ENCODE measurements around the gene PRR19. TPM values are rescaled to one million over a fixed set of nuclear protein-coding genes. Genes with fewer than 3 reads are reported as not detected.

The PRR19 gene
- total RNA-seq, 1 donor from 2014 or later = 0.20 TPM

GRCh38 chr19:42271045-42271419 is 30.9 kb upstream of the PRR19 start:
- no peak for DNase-seq

GRCh38 chr19:42271861-42272534 is 29.9 kb upstream of the PRR19 start:
- DNase-seq = no peak

DNA sequence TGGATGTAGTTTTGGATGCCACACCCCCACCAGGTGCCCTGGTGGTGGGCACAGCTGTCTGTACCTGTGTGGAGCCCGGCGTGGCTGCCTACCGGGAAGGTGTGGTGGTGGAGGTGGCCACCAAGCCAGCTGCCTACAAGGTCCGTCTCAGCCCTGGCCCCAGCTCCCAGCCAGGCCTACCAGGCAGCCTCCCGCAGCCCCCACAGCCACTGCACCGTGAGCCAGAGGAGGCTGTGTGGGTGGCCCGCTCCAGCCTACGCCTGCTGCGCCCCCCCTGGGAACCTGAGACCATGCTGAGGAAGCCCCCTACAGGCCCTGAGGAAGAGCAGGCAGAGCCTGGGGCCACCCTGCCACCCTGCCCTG is 29.4 kb upstream of the PRR19 start:
- DNase-seq = no peak

DNA sequence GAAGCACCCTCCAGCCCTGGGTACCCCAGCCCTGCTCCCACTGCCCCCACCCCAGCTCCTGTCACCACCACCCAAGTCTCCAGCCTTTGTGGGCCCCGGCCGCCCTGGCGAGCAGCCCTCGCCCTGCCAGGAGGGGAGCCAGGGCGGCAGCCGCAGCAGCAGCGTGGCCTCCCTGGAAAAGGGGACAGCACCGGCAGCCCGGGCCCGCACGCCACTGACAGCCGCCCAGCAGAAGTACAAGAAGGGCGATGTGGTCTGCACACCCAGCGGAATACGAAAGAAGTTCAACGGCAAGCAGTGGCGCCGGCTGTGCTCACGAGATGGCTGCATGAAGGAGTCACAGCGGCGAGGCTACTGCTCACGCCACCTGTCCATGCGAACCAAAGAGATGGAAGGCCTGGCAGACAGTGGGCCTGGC is 28.9 kb upstream of the PRR19 start:
- DNase-seq = no peak

DNA sequence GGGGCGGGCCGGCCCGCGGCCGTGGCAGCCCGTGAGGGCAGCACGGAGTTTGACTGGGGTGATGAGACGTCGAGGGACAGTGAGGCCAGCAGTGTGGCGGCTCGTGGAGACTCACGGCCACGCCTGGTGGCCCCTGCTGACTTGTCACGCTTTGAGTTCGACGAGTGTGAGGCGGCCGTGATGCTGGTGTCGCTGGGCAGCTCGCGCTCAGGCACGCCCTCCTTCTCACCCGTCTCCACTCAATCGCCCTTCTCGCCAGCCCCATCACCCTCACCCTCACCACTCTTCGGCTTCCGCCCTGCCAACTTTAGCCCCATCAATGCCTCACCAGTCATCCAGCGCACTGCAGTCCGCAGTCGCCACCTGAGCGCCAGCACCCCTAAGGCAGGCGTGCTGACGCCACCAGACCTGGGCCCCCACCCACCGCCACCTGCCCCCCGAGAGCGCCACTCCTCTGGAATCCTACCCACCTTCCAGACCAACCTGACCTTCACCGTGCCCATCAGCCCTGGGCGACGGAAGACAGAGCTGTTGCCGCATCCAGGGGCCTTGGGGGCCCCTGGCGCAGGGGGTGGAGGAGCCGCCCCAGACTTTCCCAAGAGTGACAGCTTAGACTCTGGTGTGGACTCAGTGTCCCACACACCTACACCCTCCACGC is 28.4 kb upstream of the PRR19 start:
- no peak for DNase-seq

GRCh38 chr19:42274065-42274682 is 27.8 kb upstream of the PRR19 start:
- DNase-seq = no peak

GRCh38 chr19:42275103-42275502 is 26.8 kb upstream of the PRR19 start:
- no peak for DNase-seq

DNA sequence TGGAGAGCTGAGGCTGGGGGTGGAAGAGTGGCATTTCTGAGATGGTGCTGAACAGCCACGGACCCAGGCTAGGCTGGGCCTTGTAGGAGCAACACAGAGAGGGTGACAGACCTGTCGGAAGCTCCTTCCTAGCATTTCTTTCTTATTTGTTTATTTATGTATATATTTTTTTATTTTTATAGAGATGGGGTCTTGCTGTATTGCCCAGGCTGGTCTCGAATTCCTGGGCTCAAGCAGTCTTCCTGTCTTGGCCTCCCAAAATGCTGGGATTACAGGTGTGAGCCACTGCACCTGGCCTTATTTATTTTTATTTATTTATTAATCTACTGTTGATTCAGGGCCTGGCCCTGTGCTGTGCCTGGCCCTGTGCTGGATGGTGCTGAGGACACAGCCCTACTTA is 26.4 kb upstream of the PRR19 start:
- no peak for DNase-seq

DNA sequence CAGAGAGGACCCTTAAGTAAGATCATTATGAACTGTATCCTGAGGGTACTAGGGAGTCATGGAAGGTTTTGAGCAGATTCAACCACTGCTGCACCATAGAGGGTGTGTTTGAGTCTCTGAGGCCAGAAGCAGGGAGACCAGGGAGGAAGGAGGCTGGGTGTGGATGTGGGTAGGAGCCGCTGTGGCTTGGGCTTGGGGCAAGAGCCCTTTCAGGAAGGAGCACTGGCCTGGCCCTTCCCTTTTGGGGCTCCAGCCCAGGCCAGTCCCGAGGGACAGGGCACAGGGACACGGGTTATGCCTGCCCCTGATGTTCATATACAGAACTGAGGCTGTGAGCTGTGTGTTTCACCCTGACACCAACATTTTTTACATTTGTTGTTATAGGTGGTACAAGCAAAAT is 25.6 kb upstream of the PRR19 start:
- no peak for DNase-seq

- DNase-seq = no peak
Measured at GRCh38 chr19:42276821-42277220, 25.1 kb upstream of the PRR19 start.

DNA sequence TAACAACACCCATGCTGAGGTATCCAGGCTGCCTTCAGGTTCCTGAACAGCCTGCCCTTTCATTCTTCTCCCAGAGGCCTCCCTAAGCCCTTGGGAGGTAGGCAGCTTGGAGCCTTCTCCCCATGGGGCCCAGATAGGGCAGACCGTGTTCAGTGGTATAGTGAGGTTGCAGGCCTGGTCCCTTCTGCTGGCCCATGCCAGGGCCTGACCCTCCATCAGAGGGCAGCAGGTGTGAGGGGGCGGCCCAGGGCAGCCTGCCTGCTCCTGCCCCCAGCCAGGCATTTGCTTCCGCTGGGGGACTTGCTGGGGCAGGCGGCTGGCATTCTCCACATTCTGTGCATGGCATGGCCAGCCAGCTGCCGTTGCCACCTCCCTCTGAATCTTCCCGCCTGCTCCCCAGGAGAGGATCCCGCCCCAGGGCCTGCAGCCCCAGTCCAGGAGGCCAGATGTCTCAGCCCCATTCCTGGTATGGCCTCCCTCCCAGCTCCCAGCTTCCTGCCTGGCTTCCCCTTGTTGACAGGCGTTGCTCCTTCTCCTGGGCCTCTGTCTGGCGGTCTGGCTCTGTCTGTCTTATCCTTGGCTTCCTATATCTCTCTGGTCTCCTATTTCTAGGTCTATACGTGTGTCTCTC is 24.0 kb upstream of the PRR19 start:
- no peak for DNase-seq

DNA sequence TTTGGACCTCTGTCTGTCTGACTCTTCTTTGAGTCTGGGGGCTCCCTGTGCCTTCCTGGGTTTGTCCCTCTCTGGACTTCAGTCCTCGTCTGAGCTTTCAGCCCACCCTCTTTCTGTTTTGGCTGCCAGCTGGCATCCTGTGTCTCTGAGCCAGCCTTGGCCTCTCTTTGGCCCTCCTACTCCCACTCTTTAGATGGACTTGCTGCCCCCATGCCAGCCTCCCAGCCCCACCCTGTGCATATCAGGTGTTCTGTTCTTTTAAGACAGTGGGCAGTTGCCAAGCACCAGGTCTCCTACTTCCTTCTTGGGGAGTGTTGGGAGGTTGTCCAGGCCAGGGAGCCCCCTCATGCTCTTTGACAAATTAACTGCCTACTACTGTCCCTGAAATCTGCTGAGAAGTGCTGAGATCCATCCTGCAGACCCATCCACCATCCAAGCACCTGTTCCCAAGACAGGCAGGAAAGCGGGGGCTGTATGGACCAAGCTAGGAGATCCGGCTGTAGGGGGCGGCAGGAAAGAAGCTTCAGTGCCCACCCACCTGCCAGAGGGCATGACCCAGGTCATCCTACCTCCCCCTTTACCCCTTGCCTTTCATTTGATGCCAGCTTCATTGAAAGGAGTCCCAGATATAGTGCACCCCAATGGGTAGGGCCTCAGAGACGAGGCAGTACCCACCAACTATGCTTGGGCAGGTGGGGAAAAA is 23.3 kb upstream of the PRR19 start:
- no peak for DNase-seq

DNA sequence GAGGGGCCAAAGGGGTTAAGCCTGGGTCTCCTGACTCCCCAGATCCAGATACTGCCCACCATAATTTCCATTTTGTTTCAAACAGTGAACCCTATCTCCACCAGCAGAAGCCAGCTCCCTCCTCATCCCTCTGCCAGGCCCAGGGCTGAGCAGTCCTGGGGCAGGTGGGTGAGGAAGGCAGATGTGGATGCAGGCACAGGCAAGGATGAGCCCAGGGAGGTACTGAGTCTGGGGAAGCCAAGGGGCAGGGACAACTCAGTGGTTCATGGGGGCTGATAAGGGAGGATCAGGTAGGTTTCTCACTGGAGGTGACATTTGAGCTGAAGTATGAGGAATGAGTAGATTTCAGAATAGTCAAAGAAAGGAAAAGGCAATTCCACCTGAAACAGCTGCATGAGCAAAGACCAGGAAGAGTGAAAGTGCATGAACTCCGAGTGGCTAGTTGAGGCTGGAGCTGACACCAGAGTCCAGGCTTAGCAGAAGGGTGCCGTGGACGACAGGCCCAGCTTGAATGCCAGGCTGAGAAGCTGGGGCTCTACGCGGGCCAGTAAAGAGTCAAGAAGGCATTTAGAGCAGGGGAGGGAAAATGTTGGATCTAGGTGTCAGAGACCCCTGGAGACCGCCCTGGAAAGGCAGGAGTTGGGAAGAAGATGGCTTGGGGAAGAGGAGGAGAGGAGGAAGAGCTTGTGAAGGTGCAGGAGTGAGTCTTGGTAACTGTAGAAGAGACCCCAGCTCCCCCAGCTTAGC is 22.6 kb upstream of the PRR19 start:
- no peak for DNase-seq

- peak; percentile 95 for DNase-seq
Measured at GRCh38 chr19:42279902-42280814, 21.8 kb upstream of the PRR19 start.

- DNase-seq = no peak
Measured at GRCh38 chr19:42280815-42281145, 21.2 kb upstream of the PRR19 start.

- peak; percentile 58 for DNase-seq
Measured at GRCh38 chr19:42281146-42281826, 20.6 kb upstream of the PRR19 start.

DNA sequence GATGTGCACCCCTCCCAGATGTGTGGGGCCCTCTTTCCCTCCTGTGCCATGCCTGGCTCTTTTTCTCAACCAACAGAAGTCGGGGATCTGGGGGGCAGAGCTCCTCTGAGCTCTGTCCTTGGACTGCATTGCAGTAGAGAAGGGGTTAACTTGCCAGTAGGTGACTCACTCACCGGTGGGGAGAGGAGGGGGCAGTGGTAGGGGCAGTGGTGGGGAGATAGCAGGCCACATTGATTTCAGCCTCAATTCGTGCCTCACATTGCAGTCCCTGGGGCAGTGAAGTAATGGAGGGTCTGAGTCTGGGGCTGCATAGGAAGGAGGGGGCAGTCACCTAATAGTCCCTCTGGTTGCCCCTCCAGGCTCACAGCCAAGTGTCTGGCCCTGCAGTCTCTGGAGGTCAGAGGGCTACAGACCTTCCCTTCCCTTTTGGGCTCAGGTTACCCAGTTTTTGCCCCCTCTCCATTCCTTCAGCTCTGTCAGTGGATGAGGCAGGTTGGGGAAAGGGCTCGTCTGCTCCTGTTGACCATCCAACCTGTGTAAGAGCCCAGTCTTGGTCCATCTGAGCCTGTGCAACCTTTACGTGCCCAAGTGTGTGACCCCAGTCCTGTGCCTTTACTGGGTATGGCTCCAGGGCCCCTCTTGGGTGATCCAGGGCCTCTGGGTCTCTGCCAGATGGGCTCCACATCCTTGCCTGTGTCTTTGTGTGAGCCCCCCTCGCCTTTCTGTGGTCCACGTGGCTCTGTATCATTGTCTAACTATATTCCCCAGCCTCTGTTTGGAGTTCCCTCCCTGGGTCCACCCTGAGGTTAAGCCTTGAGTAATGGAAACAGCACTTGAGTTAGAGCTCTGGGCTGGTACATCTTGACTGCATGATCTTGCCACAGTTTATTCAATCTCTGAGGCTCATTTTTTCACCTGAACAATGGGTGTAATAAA is 19.8 kb upstream of the PRR19 start:
- DNase-seq = peak; percentile 79

DNA sequence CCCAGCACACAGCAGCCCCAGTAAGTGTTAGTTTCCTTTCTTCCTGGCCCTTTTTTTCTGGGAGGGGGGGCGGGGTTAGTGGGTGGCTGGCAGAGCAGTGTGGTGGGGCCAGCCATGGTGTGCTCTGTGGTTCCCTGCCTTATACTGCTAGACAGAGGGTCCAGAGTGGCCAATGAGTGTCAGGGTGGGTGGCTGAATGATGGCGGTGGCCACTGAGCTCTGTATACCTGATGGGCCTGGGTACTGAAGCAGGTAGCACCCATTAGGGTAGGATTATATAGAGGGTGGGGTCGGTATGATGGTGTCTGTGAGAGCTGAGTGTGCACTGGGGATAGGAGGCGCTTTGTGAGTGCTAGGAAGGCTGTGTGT is 19.1 kb upstream of the PRR19 start:
- no peak for DNase-seq

All from skin of body (tissue), 2 donors.